Endometrial microvascular endothelial cells (primary cell): ENCODE results near the gene TCF21. TPM values are rescaled to one million over a fixed set of nuclear protein-coding genes. Genes with fewer than 3 reads are reported as not detected.
"Not testable (repeated sequence)": the region's sequence is repeated elsewhere in the genome, so short reads cannot be mapped to it uniquely, and the experiment has no call there.

ENCODE experiments used
- in situ Hi-C: cut with HindIII; loops from 2 replicates; pipeline ENCODE4 v1.10.0; 2017; ENCODE audit warnings: low sequenced_read_pairs, low pct_unique_long_range_greater_than_20kb; ENCODE audit errors: inconsistent ontology term
- total RNA-seq: library from RNA; depleted of rRNA; stranded (reverse); fragments of >200 nt; gene quantifications from one replicate; pipeline ENCODE4 v1.2.3, GENCODE V29; 2015; ENCODE audit errors: inconsistent ontology term

The TCF21 gene
- total RNA-seq, result not detected

DNA sequence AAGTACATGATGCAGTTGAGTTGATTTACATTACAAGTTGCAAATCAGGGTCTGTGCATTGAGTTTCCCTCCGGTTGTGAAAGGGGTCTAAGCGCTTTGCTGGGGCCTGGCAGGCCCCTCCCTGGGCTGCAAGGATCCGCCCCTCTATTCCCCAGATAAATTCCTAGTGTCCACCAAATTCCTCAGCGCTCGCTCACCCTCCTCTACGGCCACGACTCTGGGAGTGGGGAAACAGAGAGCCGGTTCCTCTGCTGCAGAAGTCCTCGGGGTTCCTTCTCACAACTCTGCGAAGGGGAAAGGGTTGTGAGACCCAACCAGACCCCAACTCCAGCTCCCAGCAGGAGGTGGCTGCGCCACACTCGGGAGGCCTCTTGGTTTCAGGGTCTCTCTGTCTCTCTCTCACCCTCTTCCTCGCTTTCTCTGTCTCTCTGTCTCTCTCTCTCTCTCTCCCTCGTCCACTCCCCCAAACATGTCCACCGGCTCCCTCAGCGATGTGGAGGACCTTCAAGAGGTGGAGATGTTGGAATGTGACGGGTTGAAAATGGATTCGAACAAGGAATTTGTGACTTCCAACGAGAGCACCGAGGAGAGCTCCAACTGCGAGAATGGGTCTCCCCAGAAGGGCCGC lies at the start of gene TCF21:
Gene TCF21, plus strand, starts transcription at position 185 of the 628 bp plus-strand sequence. Its CDS starts 285 bp downstream, at position 470.
- in situ Hi-C loops, result no loop called here

DNA sequence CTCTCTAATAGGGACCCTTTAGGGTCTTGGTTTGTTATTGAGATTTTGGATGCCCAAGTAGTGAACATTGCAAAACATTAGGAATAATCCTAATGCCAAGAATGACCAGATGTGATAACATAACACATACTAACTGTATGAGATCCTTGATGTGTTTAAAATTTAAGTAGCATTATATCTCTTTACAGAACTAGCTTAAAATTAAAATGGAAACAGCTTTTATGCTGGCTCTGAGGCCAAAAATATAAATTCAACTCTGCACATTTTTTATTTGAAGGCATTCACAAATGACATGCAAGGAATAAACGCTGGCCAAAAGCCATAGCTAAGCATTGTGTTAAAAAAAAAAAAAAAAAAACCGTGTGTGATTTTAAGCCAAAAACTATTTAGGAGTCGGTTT lies 47.7 kb upstream of the TCF21 start:
- in situ Hi-C loops, result no loop called here

DNA sequence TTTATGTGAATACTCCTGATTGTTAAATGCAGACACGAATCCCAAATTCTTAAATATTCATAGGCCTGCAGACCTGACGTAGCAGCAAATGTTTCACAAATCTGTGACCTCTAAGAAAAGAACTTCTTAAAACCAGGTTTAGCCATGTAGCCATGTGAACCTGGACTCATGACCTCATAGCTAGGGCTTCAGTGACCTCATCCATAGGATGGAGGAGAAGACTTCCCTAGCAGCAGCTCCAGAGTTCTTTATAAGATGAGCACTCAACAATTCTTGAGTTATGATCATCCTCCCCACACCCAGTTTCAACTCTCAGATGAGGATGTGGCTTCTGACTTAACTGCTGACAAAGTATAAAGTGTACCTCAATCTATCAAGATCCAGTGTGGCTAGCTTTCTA lies 45.8 kb upstream of the TCF21 start:
- in situ Hi-C loops, result no loop called here

- in situ Hi-C loops, result no loop called here
Observed at GRCh38 chr6:133844709-133845108, 44.2 kb upstream of the TCF21 start.

GRCh38 chr6:133854041-133854363 lies 34.9 kb upstream of the TCF21 start:
- in situ Hi-C loops, result no loop called here

GRCh38 chr6:133854364-133855275 lies 34.3 kb upstream of the TCF21 start:
- in situ Hi-C loops, result no loop called here

GRCh38 chr6:133855276-133855990 lies 33.5 kb upstream of the TCF21 start:
- in situ Hi-C loops, result no loop called here

GRCh38 chr6:133855991-133856370 lies 32.9 kb upstream of the TCF21 start:
- in situ Hi-C loops, result no loop called here

DNA sequence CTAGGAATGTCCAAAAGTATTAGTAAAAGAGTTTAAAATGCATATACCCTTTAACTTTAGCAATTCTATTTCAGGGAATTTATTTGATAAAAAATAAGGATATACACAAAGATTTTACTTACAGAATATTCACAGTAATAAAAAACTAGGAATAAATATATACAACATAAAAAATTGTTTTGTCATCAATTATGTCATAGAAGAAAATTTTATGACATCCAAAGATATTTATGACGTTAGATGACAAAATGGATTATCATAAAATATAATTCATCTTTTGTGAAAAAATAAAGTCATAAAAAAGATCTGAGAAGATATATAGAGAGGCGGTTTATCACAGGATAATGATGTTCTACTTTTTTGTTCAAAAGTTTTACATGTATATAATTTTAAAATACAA lies 32.0 kb upstream of the TCF21 start:
- in situ Hi-C loops, result no loop called here

- in situ Hi-C loops, result no loop called here
Observed at GRCh38 chr6:133857696-133858095, 31.2 kb upstream of the TCF21 start.

GRCh38 chr6:133861337-133861736 lies 27.6 kb upstream of the TCF21 start:
- in situ Hi-C loops, result not testable (repeated sequence)

- in situ Hi-C loops, result no loop called here
Observed at GRCh38 chr6:133863228-133863627, 25.7 kb upstream of the TCF21 start.

DNA sequence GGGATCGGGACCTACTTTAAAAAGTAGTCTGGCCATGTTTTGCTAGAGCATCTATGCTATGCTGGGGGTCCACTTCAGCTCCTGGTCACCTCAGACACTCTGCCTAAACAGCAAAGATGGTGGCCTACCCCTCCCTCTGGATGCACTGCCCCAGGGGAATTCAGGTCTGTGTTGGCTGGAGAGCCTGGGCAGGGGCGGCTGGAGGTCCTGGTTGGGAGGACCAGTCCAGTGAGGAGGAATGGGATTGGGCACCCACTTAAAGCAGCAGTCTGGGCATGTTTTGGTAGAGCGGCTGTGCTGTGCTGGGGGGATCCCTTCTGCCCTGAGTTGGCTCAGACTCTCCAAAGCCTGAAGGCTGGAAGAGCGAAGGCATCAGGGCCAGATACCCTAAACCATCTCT lies 23.2 kb upstream of the TCF21 start:
- in situ Hi-C loops, result no loop called here

DNA sequence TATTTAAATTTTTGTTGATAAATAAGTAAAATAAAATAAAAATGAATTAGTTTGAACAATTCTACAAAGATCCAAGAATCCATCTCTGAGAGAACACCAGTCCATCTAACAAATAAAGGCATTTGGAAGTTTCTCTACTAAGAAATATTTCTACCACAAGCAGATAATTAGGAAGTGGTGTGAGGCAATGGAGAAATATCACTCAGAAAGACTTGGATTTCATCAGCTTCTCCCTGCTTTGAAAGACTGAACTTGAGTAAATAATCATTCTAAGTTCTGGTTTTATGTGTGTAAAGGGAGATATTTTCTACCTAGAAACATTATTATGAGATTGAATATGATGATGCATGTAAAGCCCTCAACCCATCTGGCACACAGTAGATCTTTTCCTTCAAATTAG lies 17.8 kb upstream of the TCF21 start:
- in situ Hi-C loops, result no loop called here

- in situ Hi-C loops, result no loop called here
Observed at GRCh38 chr6:133873538-133873937, 15.4 kb upstream of the TCF21 start.

DNA sequence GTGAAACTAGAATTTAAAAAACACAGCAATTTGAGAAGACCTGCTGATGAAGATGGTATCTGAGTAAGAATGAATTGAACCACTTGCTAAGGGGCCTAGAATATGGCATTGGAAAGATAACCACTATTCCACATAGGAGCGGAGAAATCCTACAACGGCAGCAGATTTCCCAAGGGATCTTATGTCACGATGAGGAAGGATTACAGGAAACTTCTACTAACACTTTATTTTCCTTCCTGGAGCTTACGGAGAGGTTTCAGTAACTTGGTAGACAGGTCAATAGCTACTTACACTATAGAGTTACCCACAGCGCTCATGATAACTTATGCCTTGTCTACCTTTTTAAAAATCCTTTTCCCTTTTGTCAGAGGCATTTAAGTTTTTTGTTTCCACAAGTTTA lies 11.8 kb upstream of the TCF21 start:
- in situ Hi-C loops, result no loop called here

DNA sequence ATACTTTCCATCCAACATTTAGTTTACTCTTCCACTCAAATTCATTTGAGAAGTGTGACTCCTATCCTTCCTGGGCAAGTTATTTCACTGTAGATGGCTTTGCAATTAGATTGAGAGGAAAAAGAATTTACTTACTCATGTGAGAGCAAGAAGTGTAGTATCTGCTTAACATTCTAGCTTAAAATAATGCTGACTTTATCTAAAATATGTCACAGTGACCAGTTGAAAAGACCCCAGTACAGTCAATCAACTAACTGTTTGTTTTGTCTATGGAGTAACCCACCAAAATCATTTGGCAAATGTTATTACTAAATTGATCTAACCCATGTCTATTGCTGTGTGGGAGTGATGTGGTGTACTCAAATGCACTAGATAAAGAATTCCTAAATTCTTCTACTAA lies 8.9 kb upstream of the TCF21 start:
- in situ Hi-C loops, result no loop called here

- in situ Hi-C loops, result no loop called here
Observed at GRCh38 chr6:133880896-133881295, 8.0 kb upstream of the TCF21 start.

DNA sequence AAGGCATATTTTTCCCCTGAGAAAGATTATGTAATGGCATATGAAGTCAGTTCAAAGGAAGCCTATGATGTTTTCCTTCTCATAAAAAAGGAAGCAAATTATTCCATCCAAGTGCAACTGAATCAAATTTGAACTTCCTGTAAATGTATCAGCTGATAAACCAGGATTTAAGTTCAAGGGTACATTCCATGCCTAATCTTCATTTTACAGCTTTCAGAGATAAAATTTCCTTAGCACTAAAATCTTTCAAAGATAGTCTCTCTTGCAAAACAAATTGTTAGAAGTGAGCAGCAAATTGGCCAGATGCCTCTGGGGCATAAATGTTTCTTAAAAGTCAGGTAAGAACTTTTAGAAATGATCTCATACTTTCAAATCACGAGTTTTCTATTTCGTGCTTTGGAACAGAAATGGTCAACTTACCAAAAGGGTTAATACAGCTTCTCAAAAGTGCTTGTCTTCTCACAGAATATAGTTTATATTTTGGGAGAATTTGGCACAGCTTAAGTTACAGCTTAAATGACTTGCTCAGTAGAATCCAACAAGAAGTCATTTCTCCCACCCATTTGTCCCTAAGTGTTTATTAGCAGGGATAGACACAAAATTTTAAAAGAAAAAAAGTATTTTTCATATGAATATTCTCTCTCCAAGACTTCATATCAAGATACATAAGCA lies 2.7 kb upstream of the TCF21 start:
- in situ Hi-C loops, result no loop called here
